ENCODE measurements around the gene MRPL58. TPM values are rescaled to one million over a fixed set of nuclear protein-coding genes. Genes with fewer than 3 reads are reported as not detected.
"Not testable (repeated sequence)": the region's sequence is repeated elsewhere in the genome, so short reads cannot be mapped to it uniquely, and the experiment has no call there.

The MRPL58 gene
- total and polyA plus RNA-seq, 10 donors, result 16.5 to 60.7 (median 31.7) TPM

- Histone ChIP-seq H3K9me3 (no peaks in the 10 kb centered on the region), H3K27ac (no peak overlapping the region), H3K4me3 (no peak overlapping the region), H3K27me3 (replicated peaks in 1 of 7) (no peaks in the 10 kb centered on the region), H3K4me1 (no peaks in the 10 kb centered on the region), H3K36me3 (peaks cover 0 to 29% (median 0%) of the 10 kb centered on the region in 6 donors)
- TF ChIP-seq POLR2A (IDR thresholded peaks at IDR 0.05) (no peak), CTCF (IDR thresholded peaks at IDR 0.05 in 8 of 11, conservative IDR thresholded peaks at IDR 0.05 in 3 of 11) (no peak), POLR2AphosphoS5 (IDR thresholded peaks at IDR 0.05) (no peak)
- DNase-seq, result no peak
- intact Hi-C loops (cut with DNase I; ENCODE audit: low total_unique reads), result no loop called here
- WGBS, 5 donors, result 90 to 93% (median 92%) methylated on average over 63 to 76 of the region's 76 CpGs
Observed at GRCh38 chr17:75003070-75003956, 9.2 kb upstream of the MRPL58 start.

- H3K9me3 ChIP-seq, result no peaks in the 10 kb centered on the region
- no peaks in the 10 kb centered on the region for H3K27me3 ChIP-seq (replicated peaks in 1 of 7)
- 92 to 97% (median 94%) methylated on average over 9 to 19 of the region's 19 CpGs for WGBS, 5 donors
- no peak for DNase-seq
- H3K27ac ChIP-seq, result no peak overlapping the region
- peaks cover 0 to 29% (median 0%) of the 10 kb centered on the region in 6 donors for H3K36me3 ChIP-seq
- no peak for TF ChIP-seq CTCF (IDR thresholded peaks at IDR 0.05 in 8 of 11, conservative IDR thresholded peaks at IDR 0.05 in 3 of 11)
- TF ChIP-seq POLR2AphosphoS5 (IDR thresholded peaks at IDR 0.05), result no peak
- no peak for TF ChIP-seq POLR2A (IDR thresholded peaks at IDR 0.05)
- no peak overlapping the region for H3K4me3 ChIP-seq
- H3K4me1 ChIP-seq, result no peaks in the 10 kb centered on the region
- intact Hi-C loops (cut with DNase I; ENCODE audit: low total_unique reads), result no loop called here
Observed at GRCh38 chr17:75003957-75004355, 8.5 kb upstream of the MRPL58 start.

GRCh38 chr17:75004371-75004770 lies 8.1 kb upstream of the MRPL58 start:
- TF ChIP-seq POLR2AphosphoS5 (IDR thresholded peaks at IDR 0.05) (no peak), POLR2A (IDR thresholded peaks at IDR 0.05) (no peak), CTCF (IDR thresholded peaks at IDR 0.05 in 8 of 11, conservative IDR thresholded peaks at IDR 0.05 in 3 of 11) (no peak)
- no peak for DNase-seq
- Histone ChIP-seq H3K4me3 (no peak overlapping the region), H3K4me1 (no peaks in the 10 kb centered on the region), H3K27ac (no peak overlapping the region), H3K9me3 (no peaks in the 10 kb centered on the region), H3K27me3 (replicated peaks in 1 of 7) (no peaks in the 10 kb centered on the region), H3K36me3 (peaks cover 0 to 29% (median 0%) of the 10 kb centered on the region in 6 donors)
- 91 to 100% (median 93%) methylated on average over 3 of the region's 3 CpGs for WGBS, 5 donors
- intact Hi-C loops (cut with DNase I; ENCODE audit: low total_unique reads), result no loop called here

GRCh38 chr17:75005291-75005690 lies 7.2 kb upstream of the MRPL58 start:
- Histone ChIP-seq H3K27me3 (replicated peaks in 1 of 7) (no peaks in the 10 kb centered on the region), H3K4me3 (no peak overlapping the region), H3K27ac (no peak overlapping the region), H3K9me3 (no peaks in the 10 kb centered on the region), H3K4me1 (no peaks in the 10 kb centered on the region), H3K36me3 (peaks cover 0 to 29% (median 0%) of the 10 kb centered on the region in 6 donors)
- no peak for DNase-seq
- intact Hi-C loops (cut with DNase I; ENCODE audit: low total_unique reads), result no loop called here
- WGBS, 5 donors, result 88 to 95% (median 90%) methylated on average over 8 of the region's 8 CpGs
- no peak for TF ChIP-seq POLR2AphosphoS5 (IDR thresholded peaks at IDR 0.05)
- no peak for TF ChIP-seq CTCF (IDR thresholded peaks at IDR 0.05 in 8 of 11, conservative IDR thresholded peaks at IDR 0.05 in 3 of 11)
- TF ChIP-seq POLR2A (IDR thresholded peaks at IDR 0.05), result no peak

GRCh38 chr17:75006084-75006483 lies 6.4 kb upstream of the MRPL58 start:
- intact Hi-C loops (cut with DNase I; ENCODE audit: low total_unique reads), result not testable (repeated sequence)

More at GRCh38 chr17:75006084-75006483, 6.4 kb upstream of the MRPL58 start:
- H3K4me1 ChIP-seq; DNase-seq; H3K4me3 ChIP-seq; H3K27ac ChIP-seq; H3K27me3 ChIP-seq (replicated peaks in 1 of 7); H3K9me3 ChIP-seq: not testable (repeated sequence)
- 90 to 95% (median 93%) methylated on average over 6 of the region's 6 CpGs for WGBS, 5 donors
- H3K36me3 ChIP-seq, result peaks cover 0 to 29% (median 0%) of the 10 kb centered on the region in 6 donors
